Hematopoietic multipotent progenitor cell treated with erythropoietin and hydrocortisone succinate and interleukin-3 and kit ligand, for 4 days (in vitro differentiated cells): Measurements from ENCODE around the gene SLC25A5.

Source experiments
- DNase-seq: peaks from one replicate; pipeline ENCODE4 v3.0.0-alpha.2; 2015

Gene SLC25A5

GRCh38 chrX:119512146-119512800 lies 44.0 kb downstream of the SLC25A5 start:
- peak; percentile 87 for DNase-seq

DNA sequence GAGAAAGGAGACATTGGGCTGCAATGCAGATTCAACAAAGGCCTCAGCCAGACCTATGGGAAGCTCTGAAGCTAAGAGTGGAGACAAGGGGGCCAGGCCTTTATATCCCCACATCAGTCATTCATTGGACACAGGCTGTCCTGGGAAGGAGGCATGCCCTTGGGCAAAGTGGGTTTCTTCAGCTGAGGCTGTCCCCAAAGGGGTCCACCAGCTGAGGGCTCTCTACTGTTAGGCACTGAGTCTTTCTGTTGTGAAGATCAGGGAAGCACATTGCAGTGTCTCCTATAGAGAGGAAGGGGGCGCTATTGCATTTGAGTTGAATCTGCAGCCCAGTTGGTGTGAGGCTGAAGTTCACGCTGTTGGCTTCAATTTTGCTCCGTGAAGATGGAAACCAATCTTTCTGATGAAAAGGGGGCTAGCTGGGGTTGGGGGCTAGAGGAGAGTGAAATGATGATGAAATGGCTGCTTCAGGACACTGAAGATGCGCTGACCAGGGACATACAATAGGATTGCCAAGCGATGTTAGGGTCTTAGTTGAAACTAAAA lies 48.0 kb downstream of the SLC25A5 start:
- DNase-seq, result peak; percentile 87

DNA sequence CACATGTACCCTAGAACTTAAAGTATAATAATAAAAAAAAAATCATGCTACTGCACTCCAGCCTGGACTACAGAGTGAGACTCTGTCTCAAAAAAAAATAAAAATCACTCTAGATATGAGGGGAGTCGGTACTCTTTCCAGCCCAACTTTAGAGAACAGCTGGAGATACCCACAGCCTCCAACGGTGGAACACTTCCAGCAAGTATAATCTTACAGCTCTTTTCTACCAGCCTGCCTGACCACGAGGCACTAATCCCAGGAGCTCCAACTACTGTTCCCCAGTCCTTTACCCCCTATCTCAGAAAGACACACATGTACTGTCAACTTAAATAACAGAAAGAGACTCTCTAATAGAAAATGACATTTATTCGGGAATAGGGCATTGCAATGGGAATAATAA lies 50.1 kb downstream of the SLC25A5 start:
- DNase-seq, result peak; percentile 26
